ENCODE measurements around the gene CLUH. TPM values are rescaled to one million over a fixed set of nuclear protein-coding genes. Genes with fewer than 3 reads are reported as not detected.

The CLUH gene
- 26.4 and 29.0 TPM in 2 replicates for total RNA-seq

DNA sequence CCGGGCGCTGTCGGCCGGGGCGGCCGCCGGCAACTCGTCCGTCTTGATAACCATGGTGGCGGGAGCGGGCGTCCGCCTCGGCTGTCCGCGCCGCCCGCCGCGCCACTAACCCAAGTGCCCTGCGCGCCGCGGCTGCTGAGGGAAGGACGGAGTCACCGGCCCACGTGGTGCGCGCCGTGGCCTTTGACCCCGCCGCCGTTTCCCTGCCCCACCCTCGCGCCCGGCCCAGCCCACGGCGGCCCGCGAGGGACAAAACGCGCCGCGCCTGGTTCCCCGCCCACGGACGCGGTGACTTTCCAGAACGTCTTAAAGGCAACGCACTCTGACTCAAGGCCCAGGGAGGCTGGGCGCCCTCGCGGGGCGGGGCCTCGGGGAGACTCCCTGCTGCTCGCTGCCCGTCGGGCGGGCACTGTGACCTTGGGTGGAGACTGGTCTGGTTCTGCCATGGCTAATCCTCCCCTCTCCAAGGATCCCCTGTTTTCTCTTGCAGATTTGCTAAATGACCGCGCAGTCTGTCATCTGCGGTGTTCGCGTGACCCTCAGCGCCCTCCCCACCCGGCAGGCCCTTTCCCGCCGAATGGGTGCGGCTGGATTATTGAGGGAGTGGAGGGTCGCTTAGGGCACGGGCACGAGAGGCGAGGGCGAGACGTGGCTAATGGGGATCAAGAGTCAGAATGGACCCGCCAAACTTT is at the start of gene CLUH:
Gene CLUH (minus strand): TSS at position 157 of the 692 bp plus-strand sequence. CDS start 103 bp downstream, at position 54.
- DNase-seq (ENCODE audit: low read depth in 2 of 2) = peak; percentile 94 to 98

DNA sequence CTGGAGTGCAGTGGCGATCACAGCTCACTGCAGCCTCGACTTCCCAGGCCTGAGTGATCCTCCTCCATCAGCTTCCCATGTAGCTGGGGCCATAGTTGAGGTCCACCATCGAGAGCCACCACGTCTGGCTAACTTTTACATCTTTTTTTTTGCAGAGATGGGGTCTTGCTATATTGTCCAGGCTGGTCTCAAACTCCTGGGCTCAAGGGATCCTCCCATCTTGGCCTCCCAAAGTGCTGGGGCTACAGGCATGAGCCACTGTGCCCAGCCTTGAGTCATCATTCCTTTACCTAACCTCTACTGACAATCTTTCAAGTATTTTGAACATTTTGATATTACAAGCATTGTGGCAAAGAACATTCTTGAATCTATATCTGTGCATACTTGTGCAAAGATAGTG is 47.3 kb upstream of the CLUH start:
- DNase-seq (ENCODE audit: low read depth in 2 of 2) = no peak

- no peak for DNase-seq (ENCODE audit: low read depth in 2 of 2)
Measured at GRCh38 chr17:2755891-2756724, 44.5 kb upstream of the CLUH start.

- no peak for DNase-seq (ENCODE audit: low read depth in 2 of 2)
Measured at GRCh38 chr17:2751491-2751890, 39.9 kb upstream of the CLUH start.

DNA sequence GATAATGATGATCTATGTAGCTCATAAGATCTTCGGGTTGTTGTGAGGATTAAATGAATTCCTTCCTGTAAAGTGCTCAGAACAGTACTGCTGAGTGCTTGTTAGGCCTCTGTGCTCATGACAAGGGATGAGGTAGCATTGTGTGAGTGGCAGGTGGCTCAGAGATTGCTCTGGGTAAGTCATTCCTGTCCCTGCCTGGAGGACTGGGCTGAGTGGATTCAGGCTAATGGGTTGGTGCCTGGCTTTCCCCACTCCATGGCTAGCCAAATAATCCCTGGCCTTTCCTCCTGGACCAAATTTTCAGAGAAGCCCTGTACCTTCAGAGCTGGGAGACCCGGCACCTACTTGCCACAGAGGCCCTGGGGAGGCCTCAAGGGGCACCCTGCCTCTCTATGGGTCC is 39.2 kb upstream of the CLUH start:
- no peak for DNase-seq (ENCODE audit: low read depth in 2 of 2)

DNA sequence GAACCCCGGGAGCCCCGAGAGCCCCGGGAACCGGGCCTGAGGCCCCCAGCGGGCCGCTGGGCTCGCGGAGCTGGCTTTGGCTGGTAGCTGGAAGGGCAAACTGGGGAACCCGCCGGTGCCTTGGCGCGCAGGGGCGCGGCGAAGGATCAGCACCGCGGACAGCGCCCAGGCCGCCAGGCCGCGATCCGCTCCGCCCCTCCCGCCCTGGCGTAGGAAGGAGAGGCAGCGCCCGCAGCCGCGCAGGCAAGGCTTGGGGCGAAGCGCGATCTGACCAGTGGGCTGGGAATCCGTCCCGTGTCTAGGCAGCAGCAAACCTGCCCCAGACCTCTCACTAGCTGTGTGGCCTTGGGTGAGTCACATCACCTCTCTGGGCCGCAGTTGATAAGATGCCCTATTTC is 38.2 kb upstream of the CLUH start:
- peak; percentile 72 to 78 for DNase-seq (ENCODE audit: low read depth in 2 of 2)

- DNase-seq (ENCODE audit: low read depth in 2 of 2) = no peak
Measured at GRCh38 chr17:2749058-2749783, 37.7 kb upstream of the CLUH start, which contains the start of gene CCDC92B. Gene CCDC92B, minus strand, starts transcription at chr17:2749652. Its CDS starts 14,507 bp downstream, at chr17:2735145.

- no peak for DNase-seq (ENCODE audit: low read depth in 2 of 2)
Measured at GRCh38 chr17:2745317-2746037, 33.9 kb upstream of the CLUH start.

- DNase-seq (ENCODE audit: low read depth in 2 of 2) = no peak
Measured at GRCh38 chr17:2737693-2738092, 26.1 kb upstream of the CLUH start.

GRCh38 chr17:2736956-2737355 is 25.4 kb upstream of the CLUH start:
- DNase-seq (ENCODE audit: low read depth in 2 of 2) = no peak

DNA sequence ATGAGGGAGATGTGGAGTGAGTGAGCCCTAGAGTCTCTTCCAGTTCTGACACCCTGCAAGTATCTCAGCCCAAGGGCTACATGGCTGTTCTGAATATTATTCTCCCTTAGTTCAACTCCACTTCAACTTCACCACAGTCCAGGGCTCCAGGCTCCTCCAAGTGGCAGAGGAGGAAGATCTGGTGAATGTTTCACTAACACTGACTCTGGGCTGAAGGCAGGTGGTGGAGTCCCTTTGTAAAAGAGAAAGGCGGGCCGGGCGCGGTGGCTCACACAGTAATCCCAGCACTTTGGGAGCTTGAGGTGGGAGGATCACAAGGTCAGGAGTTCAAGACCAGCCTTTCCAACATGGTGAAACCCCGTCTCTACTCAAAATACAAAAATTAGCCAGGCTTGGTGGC is 24.3 kb upstream of the CLUH start:
- DNase-seq (ENCODE audit: low read depth in 2 of 2) = no peak

- no peak for DNase-seq (ENCODE audit: low read depth in 2 of 2)
Measured at GRCh38 chr17:2734939-2735338, 23.4 kb upstream of the CLUH start.

DNA sequence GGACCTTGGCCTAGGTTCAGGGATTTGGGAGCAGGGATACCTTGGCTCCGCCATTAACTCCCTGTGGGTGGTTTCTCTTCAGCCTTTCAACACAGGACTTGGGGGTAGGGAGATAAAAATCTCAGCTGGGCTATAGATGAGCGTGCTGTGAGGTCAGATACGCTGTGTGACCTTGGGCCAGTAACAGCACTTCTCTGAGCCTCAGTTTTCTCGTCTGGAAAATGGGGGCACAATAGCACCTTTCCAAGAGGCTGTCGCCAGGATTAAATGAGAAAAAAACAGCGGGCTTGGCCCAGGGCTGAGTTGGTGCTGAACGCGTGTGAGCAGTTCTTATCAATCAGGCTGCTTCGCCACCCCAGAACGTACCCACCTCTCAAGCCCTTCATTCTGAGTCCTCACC is 20.2 kb upstream of the CLUH start:
- DNase-seq (ENCODE audit: low read depth in 2 of 2) = no peak

- no peak for DNase-seq (ENCODE audit: low read depth in 2 of 2)
Measured at GRCh38 chr17:2730764-2731353, 19.3 kb upstream of the CLUH start.

- DNase-seq (ENCODE audit: low read depth in 2 of 2) = peak; percentile 51 to 62
Measured at GRCh38 chr17:2724784-2725164, 13.2 kb upstream of the CLUH start.

GRCh38 chr17:2723997-2724783 is 12.6 kb upstream of the CLUH start:
- DNase-seq (ENCODE audit: low read depth in 2 of 2) = peak in 1 of 2 donors; percentile 21

GRCh38 chr17:2723505-2723996 is 12.0 kb upstream of the CLUH start:
- DNase-seq (ENCODE audit: low read depth in 2 of 2) = no peak

DNA sequence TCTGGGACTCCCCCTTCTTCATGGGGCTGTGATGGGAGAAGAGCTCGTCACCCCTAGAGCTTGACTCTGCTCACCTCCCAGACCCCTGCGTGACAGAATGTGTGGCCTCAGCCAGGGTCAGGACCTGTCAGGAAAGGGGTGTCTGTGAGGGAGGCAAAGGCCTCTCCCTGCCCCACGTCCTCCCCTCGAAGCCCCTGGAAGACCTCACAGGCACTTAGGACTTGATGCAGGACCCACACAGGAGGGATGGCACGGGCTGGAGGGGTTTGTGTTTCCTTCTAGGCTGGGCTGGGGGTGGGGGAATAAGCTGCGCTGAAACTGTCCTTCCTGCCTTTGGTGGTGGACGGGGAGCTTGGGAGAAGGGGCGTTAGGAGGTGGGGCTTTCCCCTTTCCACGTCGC is 11.0 kb upstream of the CLUH start:
- DNase-seq (ENCODE audit: low read depth in 2 of 2) = no peak

DNA sequence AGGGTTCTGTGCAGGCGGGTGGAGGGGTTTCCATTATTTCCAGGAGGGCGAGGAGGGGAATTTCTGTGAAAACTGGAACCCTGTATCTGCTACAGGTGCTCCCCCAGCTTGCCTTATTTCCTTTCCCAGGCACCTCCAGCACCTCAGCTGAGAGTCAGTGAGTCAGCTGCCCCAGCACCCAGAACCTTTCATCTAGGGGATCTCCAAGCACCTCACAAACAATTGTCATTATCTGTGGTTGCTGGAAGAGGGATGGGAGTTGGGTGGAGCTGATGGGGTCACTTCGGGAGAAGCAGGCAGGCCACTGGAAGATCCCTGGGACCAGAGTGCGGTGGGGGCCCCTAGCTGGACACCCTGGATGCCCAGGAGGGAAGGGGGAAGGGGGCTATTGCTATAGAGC is 10.0 kb upstream of the CLUH start:
- DNase-seq (ENCODE audit: low read depth in 2 of 2) = no peak

DNA sequence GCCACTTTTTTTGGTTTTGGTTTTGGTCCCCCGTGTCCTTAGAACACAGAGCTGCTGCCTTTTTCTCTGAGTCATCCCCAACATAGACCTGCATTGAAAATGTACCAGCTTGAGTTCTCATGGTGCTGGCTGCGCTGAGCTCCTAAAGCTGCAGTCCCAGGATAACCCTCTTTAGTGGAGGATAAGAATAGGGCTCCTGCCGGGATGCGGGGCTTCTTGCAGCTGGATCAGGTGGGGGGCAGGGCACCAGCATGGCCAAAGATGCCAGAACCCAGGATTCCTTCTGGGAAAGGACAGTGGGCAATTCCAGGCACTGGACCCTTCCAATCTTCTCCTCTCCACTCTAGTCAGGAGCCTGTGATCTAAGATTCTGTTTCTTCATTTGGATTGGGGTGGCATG is 8.3 kb upstream of the CLUH start:
- DNase-seq (ENCODE audit: low read depth in 2 of 2) = no peak
